Measurements from ENCODE around the gene YWHAH. TPM values are rescaled to one million over a fixed set of nuclear protein-coding genes. Genes with fewer than 3 reads are reported as not detected.
A peak's percentile ranks its signal among the peaks of the same experiment; 100 is the strongest.

The YWHAH gene
- total RNA-seq, 2 donors from 2014 or later = 207 to 269 TPM

GRCh38 chr22:31943206-31943977 lies 943 bp upstream of the YWHAH start:
- H3K9me3 ChIP-seq = no peaks in the 10 kb centered on the region
- peak overlapping the region; percentile 98 for H3K27ac ChIP-seq
- peak overlapping the region; percentile 42 for H3K4me3 ChIP-seq
- H3K27me3 ChIP-seq = no peaks in the 10 kb centered on the region
- no peak for TF ChIP-seq CTCF (IDR thresholded peaks at IDR 0.05)
- H3K36me3 ChIP-seq = no peaks in the 10 kb centered on the region
- intact Hi-C loops (cut with DNase I) = loop anchor here (10.0 kb wide), 1 partner anchor 279 kb away; the partner anchor contains the start of gene PISD
- H3K9ac ChIP-seq (ENCODE audit: low read depth in 2 of 2, low read length in 2 of 2) = peak overlapping the region; percentile 72 to 93
- DNase-seq = no peak
- H3K4me1 ChIP-seq = peaks cover 9% of the 10 kb centered on the region

GRCh38 chr22:31944700-31945442 lies 536 bp downstream of the YWHAH start:
- Histone ChIP-seq H3K4me1 (peaks cover 9% of the 10 kb centered on the region), H3K9me3 (no peaks in the 10 kb centered on the region), H3K27me3 (no peaks in the 10 kb centered on the region), H3K9ac (ENCODE audit: low read depth in 2 of 2, low read length in 2 of 2) (peak overlapping the region; percentile 96 to 98), H3K36me3 (no peaks in the 10 kb centered on the region), H3K27ac (peak overlapping the region; percentile 98), H3K4me3 (peak overlapping the region; percentile 89)
- DNase-seq = peak; percentile 53
- no peak for TF ChIP-seq CTCF (IDR thresholded peaks at IDR 0.05)
- intact Hi-C loops (cut with DNase I) = loop anchor here (10.0 kb wide), 1 partner anchor 280 kb away; the partner anchor contains the start of gene PISD

DNA sequence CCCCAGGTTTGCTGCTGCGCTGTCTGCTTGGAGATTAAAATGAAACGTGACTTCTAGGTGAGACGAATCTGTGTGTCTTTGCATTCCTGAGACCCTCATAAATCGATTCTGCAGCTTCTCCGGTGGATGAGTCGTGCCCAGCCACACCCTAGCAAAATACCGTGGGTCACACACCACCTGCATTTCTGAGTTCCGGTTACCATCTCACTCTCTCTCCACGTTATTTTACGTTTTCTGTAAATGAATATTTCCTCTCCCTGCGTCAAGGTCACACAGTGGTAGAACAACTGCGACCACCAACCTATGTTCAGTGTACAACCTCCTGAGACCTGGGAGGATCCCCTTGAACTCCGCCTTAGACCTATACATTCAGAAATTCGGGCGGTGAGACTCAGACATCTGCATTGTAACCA lies 1.1 kb downstream of the YWHAH start:
- no peaks in the 10 kb centered on the region for H3K36me3 ChIP-seq
- DNase-seq = peak; percentile 33
- peak overlapping the region; percentile 89 for H3K4me3 ChIP-seq
- no peak for TF ChIP-seq CTCF (IDR thresholded peaks at IDR 0.05)
- peaks cover 9% of the 10 kb centered on the region for H3K4me1 ChIP-seq
- intact Hi-C loops (cut with DNase I) = loop anchor here (10.0 kb wide), 1 partner anchor 281 kb away; the partner anchor contains the start of gene PISD
- peak overlapping the region; percentile 96 to 98 for H3K9ac ChIP-seq (ENCODE audit: low read depth in 2 of 2, low read length in 2 of 2)
- no peaks in the 10 kb centered on the region for H3K9me3 ChIP-seq
- H3K27me3 ChIP-seq = no peaks in the 10 kb centered on the region
- peak overlapping the region; percentile 98 for H3K27ac ChIP-seq

DNA sequence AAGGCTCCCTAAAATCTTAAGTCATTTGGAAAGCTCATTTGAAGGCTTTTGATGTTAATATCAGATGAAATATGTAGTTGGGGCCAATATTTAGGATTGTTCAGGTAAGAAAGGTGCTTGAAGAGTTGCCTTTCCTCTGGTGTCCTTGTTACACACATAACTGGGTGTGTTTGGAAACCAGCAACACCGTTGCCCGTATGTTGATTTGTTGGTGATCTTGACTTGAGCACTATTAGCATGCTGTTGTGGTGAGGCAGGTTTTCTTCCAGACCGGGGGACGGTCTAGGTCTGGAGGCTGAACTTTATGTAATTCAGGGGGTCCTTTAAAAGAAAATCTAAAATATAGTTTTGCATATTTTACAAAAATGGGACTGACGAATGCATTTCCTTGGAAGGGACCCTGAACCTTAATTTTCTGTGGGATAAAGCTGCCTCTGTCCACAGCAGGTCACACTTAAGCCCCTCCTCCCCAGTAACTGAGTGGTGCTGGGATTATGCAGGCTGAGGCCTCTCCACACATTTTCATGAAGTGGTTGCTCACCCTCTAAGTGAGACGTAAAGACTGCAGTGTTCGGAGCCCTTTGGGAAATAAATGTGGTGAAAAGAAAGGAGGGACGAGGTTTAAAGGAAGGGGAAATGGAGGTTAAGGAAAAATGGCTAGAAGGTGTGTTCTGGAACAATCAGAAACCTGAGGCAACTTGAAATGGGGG lies 1.8 kb downstream of the YWHAH start:
- peaks cover 15% of the 10 kb centered on the region for H3K4me1 ChIP-seq
- peak overlapping the region; percentile 89 for H3K4me3 ChIP-seq
- intact Hi-C loops (cut with DNase I) = loop anchor here (10.0 kb wide), 1 partner anchor 281 kb away; the partner anchor contains the start of gene PISD
- no peaks in the 10 kb centered on the region for H3K27me3 ChIP-seq
- no peak for TF ChIP-seq CTCF (IDR thresholded peaks at IDR 0.05)
- no peaks in the 10 kb centered on the region for H3K9me3 ChIP-seq
- peak overlapping the region; percentile 96 to 98 for H3K9ac ChIP-seq (ENCODE audit: low read depth in 2 of 2, low read length in 2 of 2)
- no peak for DNase-seq
- no peaks in the 10 kb centered on the region for H3K36me3 ChIP-seq
- peak overlapping the region; percentile 98 for H3K27ac ChIP-seq

- intact Hi-C loops (cut with DNase I) = loop anchor here (10.0 kb wide), 1 partner anchor 282 kb away; the partner anchor contains the start of gene PISD
- Histone ChIP-seq H3K4me1 (peaks cover 21% of the 10 kb centered on the region), H3K4me3 (no peak overlapping the region), H3K9me3 (no peaks in the 10 kb centered on the region), H3K36me3 (no peaks in the 10 kb centered on the region), H3K9ac (ENCODE audit: low read depth in 2 of 2, low read length in 2 of 2) (no peak overlapping the region), H3K27ac (peak overlapping the region; percentile 98), H3K27me3 (no peaks in the 10 kb centered on the region)
- peak; percentile 53 for DNase-seq
- peak; percentile 44 for TF ChIP-seq CTCF (IDR thresholded peaks at IDR 0.05)
These were observed 3.0 kb downstream of the YWHAH start for GRCh38 chr22:31947296-31947695.

Measured in colonic mucosa (tissue), 4 donors.